RPMI8226 (cell line): ENCODE results near the gene NUDT8.
"Not testable (repeated sequence)": the region's sequence is repeated elsewhere in the genome, so short reads cannot be mapped to it uniquely, and the experiment has no call there.

Experiments used
- DNase-seq: peaks from one replicate; pipeline ENCODE4 v3.0.0-alpha.2; 2015

NUDT8 gene

GRCh38 chr11:67610302-67610868, 19.4 kb downstream of the NUDT8 start:
- no peak for DNase-seq

DNA sequence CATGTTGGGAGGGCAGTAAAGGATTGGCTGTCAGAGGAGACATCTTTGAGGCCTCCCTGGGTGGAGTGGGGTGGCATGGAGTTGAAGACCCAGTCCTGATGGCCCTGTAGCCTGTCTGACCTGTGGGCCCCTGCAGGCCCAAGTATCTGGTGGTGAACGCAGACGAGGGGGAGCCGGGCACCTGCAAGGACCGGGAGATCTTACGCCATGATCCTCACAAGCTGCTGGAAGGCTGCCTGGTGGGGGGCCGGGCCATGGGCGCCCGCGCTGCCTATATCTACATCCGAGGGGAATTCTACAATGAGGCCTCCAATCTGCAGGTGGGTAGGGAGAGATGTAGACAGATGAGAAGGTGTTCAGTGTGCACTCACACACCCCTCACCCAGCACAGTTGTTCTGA, 20.4 kb downstream of the NUDT8 start:
- DNase-seq, result no peak

GRCh38 chr11:67608486-67608885, 21.3 kb downstream of the NUDT8 start:
- DNase-seq, result no peak

DNA sequence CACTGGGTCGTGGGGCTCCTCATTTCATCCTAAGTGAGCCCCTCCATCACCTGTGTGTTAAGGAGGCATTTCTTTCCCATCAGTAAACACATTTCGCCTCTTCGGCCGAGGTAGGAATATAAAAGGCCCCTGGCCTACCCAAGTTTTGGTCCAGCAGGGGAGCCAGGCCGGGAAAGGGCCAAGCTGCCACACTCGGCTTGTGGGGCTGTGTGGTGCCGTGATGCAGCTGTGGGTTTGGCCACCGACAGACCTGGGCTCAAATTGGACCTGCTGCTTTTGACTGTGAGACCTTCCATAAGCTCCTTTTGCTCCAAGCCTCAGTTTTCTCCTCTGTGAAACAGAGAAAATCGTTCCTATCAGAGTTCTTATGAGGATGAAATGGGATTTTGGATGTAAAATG, 22.2 kb downstream of the NUDT8 start:
- no peak for DNase-seq

GRCh38 chr11:67606492-67607295, 23.0 kb downstream of the NUDT8 start, which contains the start of gene NDUFV1:
Gene NDUFV1, plus strand, starts transcription at chr11:67606936. Its CDS starts 69 bp downstream, at chr11:67607005.
- DNase-seq, result peak; percentile 100

DNA sequence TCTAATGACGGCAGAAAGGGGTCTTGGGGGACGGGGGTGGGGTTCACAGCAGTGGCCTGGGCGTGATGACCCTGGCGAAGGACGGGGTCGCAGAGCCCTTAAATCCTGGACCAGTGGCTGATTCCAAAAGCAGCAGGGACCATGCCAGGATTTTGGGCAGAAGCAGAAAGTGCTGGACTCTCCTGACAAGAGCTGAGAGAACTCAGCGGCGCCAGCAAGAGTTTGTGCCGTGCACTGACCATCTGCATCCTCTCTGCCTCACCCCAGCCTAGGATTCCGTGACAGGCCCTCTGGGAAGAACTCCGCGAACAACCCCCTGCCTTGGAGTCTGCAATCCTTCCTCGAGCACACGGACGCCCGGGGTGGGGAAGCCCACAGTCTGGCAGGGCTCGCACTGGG, 23.6 kb downstream of the NUDT8 start:
- no peak for DNase-seq

DNA sequence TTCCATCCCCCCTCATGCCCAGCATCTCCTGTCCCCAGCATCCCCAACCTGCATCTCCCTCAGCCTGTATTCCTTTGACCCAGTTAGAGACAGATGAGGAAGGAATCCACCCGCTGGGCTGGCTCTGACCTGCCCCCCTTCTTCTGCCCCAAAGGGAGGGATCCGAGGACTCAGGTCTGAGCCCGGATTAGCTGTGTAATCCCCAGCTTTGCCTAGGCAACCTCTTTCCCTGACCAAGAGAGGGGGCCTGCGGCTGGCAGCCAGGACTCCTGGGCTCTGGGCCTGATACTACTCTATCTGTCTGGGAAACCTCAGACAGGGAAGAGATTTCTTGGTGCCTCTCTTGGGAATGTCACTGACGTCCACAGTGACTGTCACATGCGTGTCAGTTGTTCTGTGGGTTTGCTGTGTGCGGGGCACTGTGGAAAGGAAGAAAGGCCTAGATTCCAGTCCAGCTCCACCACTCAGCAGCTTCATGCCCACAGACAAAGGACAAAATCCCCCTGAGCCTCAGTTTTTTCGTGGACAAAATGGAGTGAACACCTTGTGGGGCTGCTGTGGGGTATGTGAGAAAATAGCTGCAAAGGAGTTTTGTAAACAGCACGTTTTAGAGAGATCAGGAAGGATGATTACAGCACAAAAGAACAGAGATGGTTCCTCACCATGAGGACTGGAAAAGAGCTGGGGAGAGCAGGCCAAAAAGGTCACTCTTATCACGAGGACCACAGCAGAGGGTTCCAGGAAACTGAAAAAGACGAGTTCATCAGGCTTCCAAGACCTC, 24.3 kb downstream of the NUDT8 start:
- DNase-seq, result no peak

- no peak for DNase-seq
Observed at GRCh38 chr11:67604815-67605214, 24.9 kb downstream of the NUDT8 start.

GRCh38 chr11:67604119-67604518, 25.6 kb downstream of the NUDT8 start:
- DNase-seq, result not testable (repeated sequence)

- DNase-seq, result no peak
Observed at GRCh38 chr11:67601098-67601497, 28.6 kb downstream of the NUDT8 start.

DNA sequence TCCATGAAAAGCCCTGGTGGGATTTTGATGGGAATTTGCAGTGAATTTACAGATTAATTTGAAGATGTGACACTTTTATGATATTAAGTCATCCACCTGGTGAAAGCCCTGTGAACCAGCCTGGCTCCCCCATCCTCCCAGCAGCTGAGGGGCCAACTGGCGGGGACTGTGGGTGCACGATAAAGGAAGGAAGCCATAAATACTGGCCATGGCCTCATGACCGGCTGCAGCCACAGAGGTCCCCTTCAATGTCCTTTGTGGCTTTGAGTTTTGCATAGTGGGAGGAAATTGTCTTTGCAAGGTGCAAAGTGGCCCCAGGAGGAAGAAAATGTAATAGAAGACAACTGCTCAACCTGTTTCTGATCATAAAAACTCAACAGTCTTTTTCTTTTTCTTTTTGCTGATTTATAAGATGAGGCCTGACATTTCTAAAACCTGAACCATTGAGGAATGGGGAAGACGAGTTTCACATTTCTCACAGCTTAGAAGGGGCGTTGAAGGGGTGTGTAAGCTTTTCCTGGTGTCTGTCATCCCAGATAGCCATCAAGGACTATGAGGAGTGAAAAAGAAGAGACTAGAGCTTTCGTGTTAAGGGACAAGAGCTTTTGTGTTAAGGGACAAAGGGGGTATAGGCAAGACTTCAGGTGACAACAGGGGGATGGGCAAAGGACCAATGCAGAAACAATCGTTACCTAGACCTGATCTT, 29.3 kb downstream of the NUDT8 start:
- DNase-seq, result peak; percentile 25

GRCh38 chr11:67599149-67599548, 30.6 kb downstream of the NUDT8 start:
- no peak for DNase-seq

DNA sequence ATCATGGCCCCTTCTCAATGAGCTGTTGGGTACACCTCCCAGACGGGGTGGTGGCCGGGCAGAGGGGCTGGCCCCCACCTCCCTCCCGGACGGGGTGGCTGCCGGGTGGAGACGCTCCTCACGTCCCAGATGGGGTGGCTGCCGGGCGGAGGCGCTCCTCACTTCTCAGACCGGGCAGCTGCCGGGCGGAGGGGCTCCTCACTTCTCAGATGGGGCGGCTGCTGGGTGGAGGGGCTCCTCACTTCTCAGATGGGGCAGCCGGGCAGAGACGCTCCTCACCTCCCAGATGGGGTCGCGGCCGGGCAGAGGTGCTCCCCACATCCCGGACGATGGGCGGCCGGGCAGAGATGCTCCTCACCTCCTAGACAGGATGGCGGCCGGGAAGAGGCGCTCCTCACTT, 31.8 kb downstream of the NUDT8 start:
- not testable (repeated sequence) for DNase-seq

- not testable (repeated sequence) for DNase-seq
Observed at GRCh38 chr11:67597458-67597857, 32.3 kb downstream of the NUDT8 start.

DNA sequence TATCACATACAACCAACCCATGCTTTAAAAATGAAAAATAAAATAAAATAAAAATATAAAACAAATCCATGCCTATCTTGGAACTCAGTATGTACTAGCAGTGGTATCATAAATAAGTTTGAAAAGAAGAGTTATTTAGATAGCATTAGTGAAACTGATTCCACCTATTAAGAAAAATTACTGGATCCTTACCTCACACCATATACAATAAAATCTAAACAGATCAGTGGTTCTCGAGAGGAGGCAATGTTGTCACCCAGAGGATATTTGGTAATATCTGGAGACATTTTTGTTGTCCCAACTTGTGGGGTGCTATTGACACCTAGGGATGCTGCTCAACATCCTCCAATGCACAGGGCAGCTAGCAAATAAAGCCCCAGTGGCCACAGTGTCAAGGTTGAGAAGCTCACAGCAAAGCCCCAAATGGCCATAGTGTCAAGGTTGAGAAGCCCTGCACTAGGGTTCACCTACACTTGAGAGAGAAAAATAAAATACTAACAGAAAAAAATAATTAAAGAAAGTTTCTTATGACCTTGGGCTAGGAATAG, 32.9 kb downstream of the NUDT8 start:
- DNase-seq, result no peak

- no peak for DNase-seq
Observed at GRCh38 chr11:67594480-67594879, 35.3 kb downstream of the NUDT8 start.

- DNase-seq, result no peak
Observed at GRCh38 chr11:67593565-67593905, 36.2 kb downstream of the NUDT8 start.

- DNase-seq, result no peak
Observed at GRCh38 chr11:67592880-67593564, 36.7 kb downstream of the NUDT8 start.

GRCh38 chr11:67588899-67589415, 40.8 kb downstream of the NUDT8 start:
- DNase-seq, result not testable (repeated sequence)

- DNase-seq, result no peak
Observed at GRCh38 chr11:67588136-67588503, 41.6 kb downstream of the NUDT8 start.

- DNase-seq, result no peak
Observed at GRCh38 chr11:67586568-67587250, 43.0 kb downstream of the NUDT8 start.
